ENCODE data around the gene PFDN1. TPM values are rescaled to one million over a fixed set of nuclear protein-coding genes. Genes with fewer than 3 reads are reported as not detected.

PFDN1 gene
- 44.3 and 59.7 TPM in 2 replicates for total RNA-seq

GRCh38 chr5:140302786-140303639 is at the start of gene PFDN1:
Gene PFDN1, minus strand, starts transcription at chr5:140303101. Its CDS starts 28 bp downstream, at chr5:140303073.

GRCh38 chr5:140346348-140347221 is 43.7 kb upstream of the PFDN1 start, which contains the start of gene HBEGF:
Gene HBEGF, minus strand, starts transcription at chr5:140346603. Its CDS starts 275 bp downstream, at chr5:140346328.

Other genes starting within 250 kb of the PFDN1 start
- gene PURA, start 189.0 kb downstream of the PFDN1 start, total RNA-seq = 13.4 and 15.7 TPM in 2 replicates
- gene IGIP, start 177.2 kb downstream of the PFDN1 start, total RNA-seq = 6.1 and 6.6 TPM in 2 replicates
- gene CYSTM1, start 127.9 kb downstream of the PFDN1 start, total RNA-seq = 35.7 and 42.6 TPM in 2 replicates
- gene HBEGF, start 43.5 kb upstream of the PFDN1 start, total RNA-seq = 1.0 and 1.9 TPM in 2 replicates
- gene SLC4A9, start 57.1 kb upstream of the PFDN1 start, total RNA-seq = not detected in 2 replicates
- gene ANKHD1, start 98.7 kb upstream of the PFDN1 start, total RNA-seq = 34.6 and 55.5 TPM in 2 replicates
- 7.4 and 15.3 TPM in 2 replicates for gene EIF4EBP3, start 244.6 kb upstream of the PFDN1 start, total RNA-seq

Measured in cardiac ventricle fibroblast (primary cell).